HFFc6 (cell line): ENCODE data around the gene NPY5R. TPM values are rescaled to one million over a fixed set of nuclear protein-coding genes. Genes with fewer than 3 reads are reported as not detected.

ENCODE experiments used
- DNase-seq: peaks from one replicate; pipeline ENCODE4 v3.0.0-alpha.2; 2018
- H3K27ac Mint-ChIP-seq: 2 replicates; pipeline ENCODE4 v1.8.0; 2020; ENCODE audit warnings: mild to moderate bottlenecking, mixed read lengths
- H3K27me3 Mint-ChIP-seq: 2 replicates; pipeline ENCODE4 v1.8.0; 2021; ENCODE audit warnings: mild to moderate bottlenecking, moderate library complexity, mixed read lengths; ENCODE audit not compliant: insufficient read depth
- H3K36me3 Mint-ChIP-seq: 2 replicates; pipeline ENCODE4 v1.8.0; 2021; ENCODE audit warnings: low read depth, mixed read lengths
- H3K4me1 Mint-ChIP-seq: 2 replicates; pipeline ENCODE4 v1.8.0; 2020; ENCODE audit warnings: low read depth, mixed read lengths
- H3K4me3 Mint-ChIP-seq: 2 replicates; pipeline ENCODE4 v1.8.0; 2020; ENCODE audit warnings: mild to moderate bottlenecking, moderate library complexity, mixed read lengths
- H3K9me3 Mint-ChIP-seq: 2 replicates; pipeline ENCODE4 v1.8.0; 2020; ENCODE audit warnings: mild to moderate bottlenecking, mixed read lengths
- CTCF ChIP-seq: fragments of 200-600 bp; sonication (generic); IDR thresholded peaks from 2 replicates; pipeline ENCODE4 v1.5.0; 2021; ENCODE audit warnings: antibody characterized with exemption, mild to moderate bottlenecking
- total RNA-seq, 6 experiments: library from RNA; stranded (reverse); fragmentation: NEBNext Ultra II Directional; extraction: Animal tissue kit (Norgen Biotek cat#: 25700); gene quantifications; 2 replicates in 1 of 6; 3 replicates in 5 of 6; pipeline ENCODE4 v1.2.3, GENCODE V29; 2021

Gene NPY5R
- total RNA-seq, 6 experiments from 2014 or later: not detected

- DNase-seq: no peak
- H3K9me3 Mint-ChIP-seq: no peaks in the 10 kb centered on the region
- no peak overlapping the region for H3K4me3 Mint-ChIP-seq
- no peaks in the 10 kb centered on the region for H3K36me3 Mint-ChIP-seq
- H3K27ac Mint-ChIP-seq: no peak overlapping the region
- TF ChIP-seq CTCF: no peak
- H3K4me1 Mint-ChIP-seq: no peaks in the 10 kb centered on the region
- H3K27me3 Mint-ChIP-seq: peaks cover 2% of the 10 kb centered on the region
Measured at GRCh38 chr4:163344147-163345125, 744 bp downstream of the NPY5R start.

- no peaks in the 10 kb centered on the region for H3K9me3 Mint-ChIP-seq
- no peaks in the 10 kb centered on the region for H3K4me1 Mint-ChIP-seq
- H3K4me3 Mint-ChIP-seq: no peak overlapping the region
- no peaks in the 10 kb centered on the region for H3K27me3 Mint-ChIP-seq
- no peak overlapping the region for H3K27ac Mint-ChIP-seq
- DNase-seq: no peak
- no peaks in the 10 kb centered on the region for H3K36me3 Mint-ChIP-seq
- no peak for TF ChIP-seq CTCF
Measured at GRCh38 chr4:163350672-163351071, 7.0 kb downstream of the NPY5R start.

- no peak for TF ChIP-seq CTCF
- H3K36me3 Mint-ChIP-seq: no peaks in the 10 kb centered on the region
- no peak overlapping the region for H3K27ac Mint-ChIP-seq
- DNase-seq: no peak
- no peaks in the 10 kb centered on the region for H3K9me3 Mint-ChIP-seq
- H3K27me3 Mint-ChIP-seq: no peaks in the 10 kb centered on the region
- H3K4me1 Mint-ChIP-seq: no peaks in the 10 kb centered on the region
- H3K4me3 Mint-ChIP-seq: no peak overlapping the region
Measured at GRCh38 chr4:163353054-163353453, 9.4 kb downstream of the NPY5R start.

- H3K27me3 Mint-ChIP-seq: no peaks in the 10 kb centered on the region
- H3K4me1 Mint-ChIP-seq: no peaks in the 10 kb centered on the region
- H3K9me3 Mint-ChIP-seq: no peaks in the 10 kb centered on the region
Measured at GRCh38 chr4:163356104-163356503, 12.4 kb downstream of the NPY5R start.

GRCh38 chr4:163367651-163368050, 24.0 kb downstream of the NPY5R start:
- Mint-ChIP-seq H3K9me3 (no peaks in the 10 kb centered on the region; the same call in 1 of the 2 replicates), H3K4me1 (no peaks in the 10 kb centered on the region), H3K4me3 (no peak overlapping the region), H3K27me3 (no peaks in the 10 kb centered on the region; the same call in 1 of the 2 replicates), H3K27ac (no peak overlapping the region), H3K36me3 (no peaks in the 10 kb centered on the region)
- DNase-seq: no peak
- no peak for TF ChIP-seq CTCF

More at GRCh38 chr4:163356104-163356503, 12.4 kb downstream of the NPY5R start:
- no peak for DNase-seq
- TF ChIP-seq CTCF: peak; percentile 24; the same call in 1 of the 2 replicates
- Mint-ChIP-seq H3K4me3 (no peak overlapping the region), H3K36me3 (no peaks in the 10 kb centered on the region), H3K27ac (no peak overlapping the region)
